Measurements from ENCODE around the gene ENPP1. TPM values are rescaled to one million over a fixed set of nuclear protein-coding genes. Genes with fewer than 3 reads are reported as not detected.

The ENPP1 gene
- total RNA-seq, 1 donor from 2014 or later: 8.1 TPM

GRCh38 chr6:131813991-131814390, 6.2 kb downstream of the ENPP1 start:
- Mint-ChIP-seq H3K4me3 (ENCODE audit: unreplicated experiment) (no peak overlapping the region), H3K36me3 (ENCODE audit: low read depth) (peaks cover 1% of the 10 kb centered on the region)
- DNase-seq (ENCODE audit: low spot score): no peak

GRCh38 chr6:131816869-131817268, 9.0 kb downstream of the ENPP1 start:
- Mint-ChIP-seq H3K9me3 (ENCODE audit: low read depth) (no peaks in the 10 kb centered on the region), H3K27me3 (ENCODE audit: low read depth) (no peaks in the 10 kb centered on the region), H3K4me1 (ENCODE audit: low read depth) (peaks cover 14% of the 10 kb centered on the region), H3K4me3 (ENCODE audit: unreplicated experiment) (no peak overlapping the region), H3K36me3 (ENCODE audit: low read depth) (peaks cover 1% of the 10 kb centered on the region), H3K27ac (ENCODE audit: unreplicated experiment) (no peak overlapping the region)
- no peak for TF ChIP-seq CTCF (IDR thresholded peaks at IDR 0.05)
- DNase-seq (ENCODE audit: low spot score): no peak

More at GRCh38 chr6:131813991-131814390, 6.2 kb downstream of the ENPP1 start:
- Mint-ChIP-seq H3K9me3 (ENCODE audit: low read depth) (no peaks in the 10 kb centered on the region), H3K4me1 (ENCODE audit: low read depth) (peaks cover 8% of the 10 kb centered on the region), H3K27me3 (ENCODE audit: low read depth) (no peaks in the 10 kb centered on the region), H3K27ac (ENCODE audit: unreplicated experiment) (no peak overlapping the region)
- TF ChIP-seq CTCF (IDR thresholded peaks at IDR 0.05): no peak

DNA sequence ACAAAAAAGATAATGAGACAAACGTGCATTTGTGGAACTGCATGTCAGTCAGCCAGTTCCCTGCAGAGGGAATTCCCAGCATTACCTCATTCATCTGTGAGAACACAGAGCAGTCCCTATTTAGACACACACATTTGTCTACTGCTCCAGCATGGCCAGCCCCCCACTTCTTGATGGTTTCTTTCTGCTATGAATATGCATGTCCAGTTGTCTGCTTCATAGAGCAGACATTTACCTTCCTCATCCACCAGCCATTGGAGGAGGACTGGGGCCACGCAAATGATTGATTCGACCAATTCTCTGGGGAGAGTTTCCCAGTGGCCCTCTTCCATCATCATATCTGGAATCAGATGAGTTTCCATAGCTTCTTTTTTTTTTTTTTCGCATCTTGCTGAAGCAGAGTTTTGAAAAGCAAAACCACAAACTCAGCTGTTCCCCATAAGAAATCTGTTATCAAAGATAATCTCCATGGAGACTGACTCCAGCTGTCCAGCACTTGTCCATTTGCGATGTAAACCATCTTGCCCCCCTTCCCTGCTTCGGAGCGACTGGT, 11.8 kb downstream of the ENPP1 start:
- H3K27ac Mint-ChIP-seq (ENCODE audit: unreplicated experiment): peak overlapping the region; percentile 69
- DNase-seq (ENCODE audit: low spot score): no peak

DNA sequence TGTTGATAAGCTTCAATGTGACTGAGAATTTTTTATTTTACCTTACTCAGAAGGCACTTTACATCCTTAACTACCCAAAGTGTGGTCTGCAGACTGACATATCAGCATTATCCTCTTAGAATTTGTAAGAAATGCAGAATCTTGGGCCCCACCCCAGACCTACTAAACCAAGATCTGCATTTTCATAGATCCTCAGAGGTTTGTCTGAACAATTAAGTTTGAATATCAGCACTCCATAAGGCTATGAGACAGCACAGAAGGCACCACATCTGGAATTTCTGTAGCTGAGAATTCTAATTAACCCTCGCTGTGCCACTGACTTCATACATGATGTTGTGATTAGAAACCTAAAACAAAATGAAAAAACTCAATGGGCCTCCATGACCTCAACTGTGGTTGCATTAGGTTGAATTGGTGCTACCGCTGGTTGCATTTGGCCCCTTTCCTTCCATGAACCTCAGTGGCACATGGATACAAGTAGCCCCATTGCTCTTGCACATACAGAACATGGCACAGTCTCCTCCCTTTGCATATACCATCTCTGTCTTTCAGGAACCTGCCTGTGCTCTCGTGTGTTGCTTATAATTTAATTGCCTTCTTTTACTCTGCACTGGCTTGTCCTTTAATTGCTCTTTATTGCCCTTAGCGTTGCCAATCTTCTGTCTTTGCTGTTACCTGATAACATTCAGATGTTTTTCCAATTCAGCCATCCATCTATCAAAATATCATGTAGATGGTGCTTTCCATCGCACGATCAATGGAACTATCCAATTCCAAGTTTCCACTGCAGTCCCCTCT, 13.4 kb downstream of the ENPP1 start:
- Mint-ChIP-seq H3K27ac (ENCODE audit: unreplicated experiment) (no peak overlapping the region), H3K9me3 (ENCODE audit: low read depth) (no peaks in the 10 kb centered on the region), H3K4me1 (ENCODE audit: low read depth) (peaks cover 36% of the 10 kb centered on the region), H3K36me3 (ENCODE audit: low read depth) (no peaks in the 10 kb centered on the region), H3K27me3 (ENCODE audit: low read depth) (no peaks in the 10 kb centered on the region), H3K4me3 (ENCODE audit: unreplicated experiment) (no peak overlapping the region)
- no peak for DNase-seq (ENCODE audit: low spot score)
- TF ChIP-seq CTCF (IDR thresholded peaks at IDR 0.05): no peak

More for the DNA sequence above, 11.8 kb downstream of the ENPP1 start:
- no peak overlapping the region for H3K4me3 Mint-ChIP-seq (ENCODE audit: unreplicated experiment)
- H3K9me3 Mint-ChIP-seq (ENCODE audit: low read depth): no peaks in the 10 kb centered on the region
- H3K27me3 Mint-ChIP-seq (ENCODE audit: low read depth): no peaks in the 10 kb centered on the region
- peaks cover 34% of the 10 kb centered on the region for H3K4me1 Mint-ChIP-seq (ENCODE audit: low read depth)
- TF ChIP-seq CTCF (IDR thresholded peaks at IDR 0.05): no peak
- no peaks in the 10 kb centered on the region for H3K36me3 Mint-ChIP-seq (ENCODE audit: low read depth)

DNA sequence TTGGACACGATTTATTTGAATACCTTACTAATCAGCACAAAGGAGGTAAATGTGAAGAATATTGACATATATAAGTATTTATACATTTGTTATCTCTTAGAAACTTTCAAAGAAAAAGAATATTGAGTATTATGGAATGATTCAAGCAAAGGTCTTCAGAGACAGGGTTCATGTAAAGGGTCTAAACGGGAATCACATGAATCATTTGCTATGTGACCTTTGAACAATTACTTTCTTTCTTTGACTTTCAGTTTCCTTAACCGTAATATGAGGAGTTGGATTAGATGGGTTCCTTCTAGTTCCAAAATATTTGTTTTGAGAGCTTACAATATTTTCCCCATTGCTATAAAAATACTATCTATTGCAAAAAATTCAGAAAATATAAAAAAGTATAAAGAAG, 14.3 kb downstream of the ENPP1 start:
- no peak for TF ChIP-seq CTCF (IDR thresholded peaks at IDR 0.05)
- H3K9me3 Mint-ChIP-seq (ENCODE audit: low read depth): no peaks in the 10 kb centered on the region
- no peaks in the 10 kb centered on the region for H3K27me3 Mint-ChIP-seq (ENCODE audit: low read depth)
- H3K4me3 Mint-ChIP-seq (ENCODE audit: unreplicated experiment): no peak overlapping the region
- peaks cover 36% of the 10 kb centered on the region for H3K4me1 Mint-ChIP-seq (ENCODE audit: low read depth)
- DNase-seq (ENCODE audit: low spot score): no peak
- no peaks in the 10 kb centered on the region for H3K36me3 Mint-ChIP-seq (ENCODE audit: low read depth)
- no peak overlapping the region for H3K27ac Mint-ChIP-seq (ENCODE audit: unreplicated experiment)

Measured in chondrocyte (in vitro differentiated cells).